ENCODE results near the gene RNGTT.
"Not testable (repeated sequence)": the region's sequence is repeated elsewhere in the genome, so short reads cannot be mapped to it uniquely, and the experiment has no call there.

The RNGTT gene

DNA sequence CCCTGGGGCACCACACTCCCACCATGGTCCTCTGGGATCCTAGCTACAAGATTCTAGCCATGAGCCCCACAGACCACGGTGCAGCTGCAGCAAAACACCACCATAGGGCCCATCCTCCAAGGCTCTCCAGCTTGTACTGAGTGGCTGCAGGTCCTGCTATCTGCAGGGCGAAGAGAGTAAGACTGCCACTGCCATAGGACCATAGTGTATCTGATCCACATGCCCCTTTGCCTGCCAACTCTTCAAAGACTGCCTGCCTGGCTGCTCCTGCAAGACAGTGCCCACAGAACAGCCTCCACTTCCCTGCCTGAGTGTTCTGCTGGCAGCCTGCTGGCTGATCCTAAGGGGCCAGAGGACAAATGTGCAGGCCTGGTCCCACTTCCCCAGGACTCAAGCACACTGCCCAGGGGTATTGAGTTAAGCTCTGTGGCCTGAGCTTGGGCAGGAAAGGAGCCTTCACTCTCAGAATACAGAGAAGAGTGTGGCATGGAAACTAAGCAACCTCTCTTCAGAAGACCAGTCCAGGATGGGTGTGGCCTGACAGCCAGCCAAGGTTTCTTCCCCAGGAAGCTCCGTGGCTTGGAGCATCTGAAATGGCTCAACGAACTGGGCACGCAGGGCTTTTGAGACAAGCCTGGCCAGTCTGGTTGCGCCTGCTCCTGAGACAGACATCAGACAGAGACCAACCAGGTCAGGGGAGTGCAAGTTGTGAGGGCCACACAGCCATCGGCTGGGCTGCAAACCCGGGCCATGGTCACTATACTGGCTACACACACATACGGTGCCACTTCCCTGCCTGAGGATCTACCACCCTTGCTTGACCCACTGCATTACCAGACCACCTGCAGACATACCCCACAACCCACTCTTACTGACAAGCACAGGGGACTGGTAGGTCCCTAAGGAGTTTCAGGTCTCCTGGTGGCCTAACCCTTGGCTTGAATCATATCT, 54.5 kb downstream of the RNGTT start:
- no peak for DNase-seq

GRCh38 chr6:88907148-88907547, 56.3 kb downstream of the RNGTT start:
- not testable (repeated sequence) for DNase-seq

GRCh38 chr6:88899569-88900316, 63.7 kb downstream of the RNGTT start:
- DNase-seq: no peak

DNA sequence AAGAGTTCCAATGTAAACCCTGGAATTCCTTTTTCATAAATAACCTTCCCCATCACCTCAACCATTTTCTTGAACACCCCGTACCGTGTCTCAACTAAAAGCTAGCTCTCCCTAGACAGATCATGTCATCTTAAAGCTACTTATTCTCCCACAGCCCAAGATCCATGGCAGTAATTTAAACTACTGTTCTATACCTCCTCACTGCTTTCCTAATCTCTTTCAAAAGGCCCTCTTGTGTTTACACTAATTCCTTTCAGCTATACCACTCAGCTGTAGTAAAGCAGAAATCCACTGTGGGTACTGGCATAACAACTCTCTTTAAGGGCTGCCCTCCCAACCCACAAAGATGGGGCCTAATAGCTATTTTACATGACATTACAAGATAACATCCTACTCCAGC, 67.5 kb downstream of the RNGTT start:
- no peak for DNase-seq

DNA sequence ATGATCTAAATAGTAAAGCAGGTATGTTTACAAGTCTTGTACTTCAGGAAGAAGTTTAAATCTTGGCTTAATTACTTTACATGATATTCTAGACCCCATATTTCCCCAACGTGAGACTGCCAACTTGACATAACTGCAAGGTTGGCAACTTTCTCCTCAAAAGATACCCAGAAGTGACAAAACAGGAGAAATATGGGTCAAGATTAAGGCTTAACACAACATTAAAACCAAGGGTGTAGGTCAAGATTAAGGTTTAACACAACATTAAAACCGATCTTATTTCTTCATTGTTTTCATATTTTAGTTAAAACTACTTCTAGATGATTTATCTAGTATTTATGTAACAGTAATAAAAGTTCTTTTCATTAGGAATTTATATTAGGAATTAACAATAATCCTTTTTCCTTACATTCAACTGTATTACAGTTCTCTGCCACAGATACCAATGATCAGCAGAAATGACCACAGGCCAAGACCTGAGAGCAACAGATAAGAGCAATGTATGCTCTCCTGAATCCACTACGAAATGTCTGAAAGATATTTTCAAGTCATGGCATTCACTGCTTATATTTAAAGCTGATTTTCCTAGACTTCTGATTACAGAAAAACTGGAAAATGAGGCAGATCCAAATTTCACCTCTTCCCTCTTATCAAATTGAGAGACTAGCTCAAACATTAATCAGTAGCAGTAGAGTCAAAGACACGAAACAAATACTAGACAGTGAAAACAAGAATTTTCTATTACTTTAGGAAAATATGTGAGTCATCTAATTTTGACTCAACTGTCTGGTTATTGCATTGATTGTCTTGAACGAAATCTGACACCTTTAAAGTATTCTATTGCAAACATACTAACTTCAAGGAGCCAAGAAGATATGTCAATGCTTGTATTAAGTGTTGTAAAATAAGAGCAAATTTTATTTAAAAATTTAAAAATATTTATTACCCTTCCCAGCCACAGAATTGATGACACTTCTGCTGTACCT, 72.3 kb downstream of the RNGTT start:
- DNase-seq: no peak

GRCh38 chr6:88890394-88890793, 73.0 kb downstream of the RNGTT start:
- no peak for DNase-seq

DNA sequence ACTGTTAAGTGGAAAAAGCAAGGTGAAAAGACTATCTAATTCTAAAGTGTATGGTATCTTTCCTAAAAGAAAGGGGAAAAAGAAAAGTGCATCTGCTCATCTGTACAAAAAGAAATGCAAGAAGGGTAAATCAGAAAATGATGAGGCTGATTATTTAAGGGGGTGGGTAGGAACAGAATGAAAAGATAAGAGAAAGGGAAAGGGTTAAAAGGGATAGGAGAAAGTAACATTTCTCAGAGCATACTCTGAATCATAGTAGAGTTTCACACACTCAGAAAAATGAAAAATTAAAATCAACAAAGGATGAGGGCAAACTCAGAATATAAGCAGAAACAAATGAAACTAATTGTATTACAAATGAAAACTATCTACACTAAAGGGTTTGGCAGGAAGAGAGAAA, 79.1 kb downstream of the RNGTT start:
- DNase-seq: no peak

DNA sequence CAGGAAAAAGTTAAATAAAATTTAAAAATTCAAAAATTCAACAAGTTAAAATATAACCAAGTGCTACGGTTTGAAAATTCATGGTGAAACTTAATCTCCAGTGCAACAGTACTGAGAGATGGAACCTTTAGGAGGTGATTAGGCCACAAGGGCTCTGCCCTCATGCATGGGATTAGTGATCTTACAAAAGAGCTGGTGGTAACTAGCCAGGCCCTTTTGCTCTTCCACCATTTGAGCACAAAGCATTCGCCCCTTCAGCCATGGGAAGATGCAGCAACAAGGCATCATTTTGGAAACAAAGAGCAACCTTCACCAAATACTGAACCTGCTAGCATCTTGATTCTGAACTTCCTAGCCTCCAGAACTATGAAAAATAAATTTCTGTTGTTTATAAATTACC, 80.9 kb downstream of the RNGTT start:
- DNase-seq: no peak

DNA sequence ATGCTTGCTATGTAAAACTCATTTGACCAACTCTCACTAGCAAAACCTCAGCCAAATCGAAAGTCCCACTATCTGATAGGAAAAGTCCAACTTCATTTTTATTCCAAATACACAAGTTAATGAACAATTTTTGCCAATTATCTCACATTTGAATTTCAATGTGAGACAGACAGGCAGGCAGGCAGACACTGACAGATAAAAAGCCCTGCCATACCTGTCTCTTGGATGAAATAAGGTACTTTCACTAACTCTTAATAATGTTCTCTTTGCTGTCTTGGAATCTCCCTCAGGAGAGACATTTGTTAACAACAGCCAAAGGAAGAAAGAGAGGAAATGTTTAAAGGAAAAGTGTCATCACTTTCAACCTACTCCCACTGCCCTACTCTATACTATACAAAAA, 82.0 kb downstream of the RNGTT start:
- no peak for DNase-seq

- DNase-seq: no peak
Measured at GRCh38 chr6:88880021-88880420, 83.4 kb downstream of the RNGTT start.

DNA sequence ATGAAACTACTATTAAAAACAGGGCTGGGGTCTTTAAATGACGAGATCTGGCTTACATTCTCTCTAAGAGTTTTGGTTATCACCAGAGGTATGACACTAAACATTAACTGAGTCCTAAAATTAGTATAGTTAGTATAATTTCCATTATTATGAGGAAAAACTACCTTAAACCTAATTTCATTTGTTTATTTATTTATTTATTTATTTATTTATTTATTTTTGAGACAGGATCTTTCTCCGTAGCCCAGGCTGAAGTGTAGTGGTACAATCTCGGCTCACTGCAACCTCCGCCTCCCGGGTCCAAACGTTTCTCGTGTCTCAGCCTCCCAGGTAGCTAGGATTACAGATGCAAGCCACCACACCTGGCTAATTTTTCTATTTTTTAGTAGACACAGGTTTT, 85.5 kb downstream of the RNGTT start:
- no peak for DNase-seq

- no peak for DNase-seq
Measured at GRCh38 chr6:88872962-88873361, 90.5 kb downstream of the RNGTT start.

GRCh38 chr6:88871498-88871897, 91.9 kb downstream of the RNGTT start:
- DNase-seq: no peak

- DNase-seq: no peak
Measured at GRCh38 chr6:88870717-88871330, 92.6 kb downstream of the RNGTT start.

GRCh38 chr6:88869263-88870020, 94.0 kb downstream of the RNGTT start:
- DNase-seq: no peak

- no peak for DNase-seq
Measured at GRCh38 chr6:88867841-88868731, 95.3 kb downstream of the RNGTT start.

DNA sequence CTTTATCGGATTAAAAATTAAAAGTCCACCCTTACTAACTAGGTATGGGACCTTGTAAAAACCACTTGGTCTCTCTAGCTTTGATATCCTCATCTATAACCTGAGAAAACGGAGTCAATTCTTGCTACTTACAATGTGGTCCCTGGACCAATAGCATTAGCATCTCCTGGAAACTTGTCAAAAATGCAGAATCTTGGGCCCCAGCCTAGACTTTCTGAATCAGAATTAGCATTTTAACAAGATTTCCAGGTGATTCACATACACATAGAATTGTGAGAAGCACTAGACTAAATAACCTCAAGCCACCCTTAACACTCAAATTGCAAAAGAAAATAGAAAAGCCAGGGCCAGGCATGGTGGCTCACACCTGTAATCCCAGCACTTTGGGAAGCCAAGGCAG, 96.6 kb downstream of the RNGTT start:
- DNase-seq: no peak

- DNase-seq: no peak
Measured at GRCh38 chr6:88865275-88865674, 98.1 kb downstream of the RNGTT start.

GRCh38 chr6:88864359-88865054, 98.9 kb downstream of the RNGTT start:
- DNase-seq: no peak

DNA sequence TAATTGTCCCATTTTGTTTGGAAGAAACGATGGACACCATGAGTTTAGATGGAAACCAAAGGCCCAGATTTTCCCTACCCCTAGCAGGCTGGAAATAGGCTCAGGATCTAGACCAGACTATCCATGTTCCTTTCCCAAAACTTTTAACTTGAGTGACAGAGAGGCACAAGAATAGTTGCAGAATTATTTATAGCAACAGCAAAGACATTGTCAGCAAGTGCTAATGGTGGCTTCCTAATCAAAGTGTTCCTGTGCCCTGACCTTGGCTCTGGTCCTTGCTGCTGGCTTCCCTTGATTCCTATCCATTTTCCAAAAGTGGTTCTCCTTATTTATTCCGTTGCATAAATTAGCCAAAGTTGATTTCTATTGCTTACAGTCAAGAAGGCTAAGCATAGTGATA, 103.1 kb downstream of the RNGTT start:
- DNase-seq: no peak

Data from activated effector memory CD4-positive, alpha-beta T cell treated with Interleukin-2 at 50 U/mL for 16 hours (primary cell).